ENCODE measurements around the gene MICAL2. TPM values are rescaled to one million over a fixed set of nuclear protein-coding genes. Genes with fewer than 3 reads are reported as not detected.

The MICAL2 gene
- total and polyA plus RNA-seq, 2 of the 8 experiments (the other 6 are each of a cell fraction or from before 2014, with no cell fraction given): 1.3 to 4.1 TPM

GRCh38 chr11:12245549-12246016 is 135.2 kb downstream of the MICAL2 start:
- no peaks in the 10 kb centered on the region for H3K9me3 ChIP-seq (ENCODE audit: insufficient read depth in 2 of 2, low read depth in 1 of 2, low read length in 1 of 2)
- H3K4me1 ChIP-seq (replicated peaks in 1 of 4; ENCODE audit: control insufficient read depth in 3 of 4, insufficient read depth in 4 of 4, low read length in 3 of 4): peaks cover 2 to 22% (median 13%) of the 10 kb centered on the region in 4 experiments; a peak in 6 of 7 replicates
- H2BK120ac ChIP-seq (replicated peaks; ENCODE audit: low read depth, low read length): no peak overlapping the region
- no peak overlapping the region for H3K18ac ChIP-seq (ENCODE audit: extremely low read depth, low read length)
- H3K4me2 ChIP-seq (ENCODE audit: insufficient read depth in 1 of 2, low read depth in 2 of 2, low read length in 2 of 2): no peak overlapping the region
- no peak overlapping the region for H3K4ac ChIP-seq (replicated peaks; ENCODE audit: insufficient read length, low read depth, low read length)
- no peak overlapping the region for H3K4me3 ChIP-seq (ENCODE audit: extremely low read depth in 1 of 4, insufficient read depth in 2 of 4, low read depth in 3 of 4, low read length in 4 of 4)
- H3K79me1 ChIP-seq (ENCODE audit: low read depth, low read length): no peaks in the 10 kb centered on the region
- H3K27me3 ChIP-seq (replicated peaks in 1 of 4; ENCODE audit: control insufficient read depth in 3 of 4, extremely low read depth in 1 of 4, insufficient read depth in 3 of 4, low read length in 3 of 4): 0 out of 7 replicates have a peak, but pooled peaks cover 0 to 2% (median 0%) of the 10 kb centered on the region in 4 experiments
- H2BK12ac ChIP-seq (ENCODE audit: low read depth, low read length): 0 out of 2 replicates have a peak overlapping the region, but pooled peaks have one; percentile 9
- no peaks in the 10 kb centered on the region for H4K20me1 ChIP-seq (replicated peaks in 1 of 2; ENCODE audit: control insufficient read depth in 1 of 2, insufficient read depth in 2 of 2, low read length in 2 of 2)
- H3K9ac ChIP-seq (replicated peaks in 1 of 4; ENCODE audit: extremely low read depth in 1 of 4, low read depth in 3 of 4, low read length in 3 of 4): no peak overlapping the region
- H3K14ac ChIP-seq (ENCODE audit: insufficient read length): no peak overlapping the region
- H4K8ac ChIP-seq (ENCODE audit: extremely low read depth, insufficient read depth, low read length): no peak overlapping the region
- no peaks in the 10 kb centered on the region for H3K23me2 ChIP-seq (ENCODE audit: low read depth, low read length)
- CTCF ChIA-PET (ENCODE audit: partially characterized antibody): interaction anchor here (0.8 to 3.0 kb wide), 5 partner anchors 9 to 147 kb away, joined by 3 to 19 read pairs (median 6); no protein-coding TSS in a partner anchor
- H2AK5ac ChIP-seq (ENCODE audit: low read depth, low read length): 0 out of 2 replicates have a peak overlapping the region, but pooled peaks have one; percentile 30
- H2BK15ac ChIP-seq (ENCODE audit: low read length): no peak overlapping the region; the same call in 1 of the 2 replicates
- no peaks in the 10 kb centered on the region for H3K79me2 ChIP-seq (ENCODE audit: control insufficient read depth in 1 of 2, insufficient read depth in 2 of 2, low read length in 2 of 2)
- H3K56ac ChIP-seq (replicated peaks; ENCODE audit: insufficient read length, low read depth, low read length): no peak overlapping the region
- no peak overlapping the region for H2BK5ac ChIP-seq (ENCODE audit: low read depth, low read length)
- no peak for DNase-seq (ENCODE audit: low read depth in 1 of 2, low spot score in 2 of 2)
- H3K23ac ChIP-seq (ENCODE audit: insufficient read length): no peak overlapping the region
- no peak for FAIRE-seq
- H2AFZ ChIP-seq (ENCODE audit: low read length): no peak overlapping the region
- POLR2A ChIA-PET (ENCODE audit: partially characterized antibody): no interaction called here
- no peak overlapping the region for H2BK20ac ChIP-seq (ENCODE audit: low read length)
- H4K5ac ChIP-seq (ENCODE audit: insufficient read length, low read depth, low read length): no peak overlapping the region
- H3K36me3 ChIP-seq (ENCODE audit: control insufficient read depth in 2 of 4, insufficient read depth in 4 of 4, low read length in 3 of 4): no peaks in the 10 kb centered on the region
- no peak overlapping the region for H4K91ac ChIP-seq (replicated peaks; ENCODE audit: insufficient read length, low read length)
- no peak overlapping the region for H3K27ac ChIP-seq (ENCODE audit: low read depth, low read length)
- 81% methylated on average over 3 of the region's 3 CpGs; no CpG with 5 or more reads in 1 of the 2 experiments for WGBS, 2 experiments (ENCODE audit: extremely low coverage in 1 of 2, insufficient coverage in 1 of 2, insufficient read length in 1 of 2, insufficient replicate concordance in 2 of 2, low coverage in 1 of 2, low lambda C conversion rate in 2 of 2, missing lambda C conversion rate in 1 of 2)
- no peak for TF ChIP-seq ATF2 (IDR thresholded peaks at IDR 0.05; ENCODE audit: low read length)

Data from H1 (cell line).